ENCODE data around the gene CCNB1IP1.

The CCNB1IP1 gene

GRCh38 chr14:20332431-20332787 is 670 bp downstream of the CCNB1IP1 start:
- no peaks in the 10 kb centered on the region for H3K36me3 ChIP-seq (ENCODE audit: insufficient read depth, low read length)
- H3K4me1 ChIP-seq (ENCODE audit: insufficient read depth, low read length, poor library complexity, severe bottlenecking), result peaks cover 38% of the 10 kb centered on the region
- H3F3A ChIP-seq (ENCODE audit: low read depth), result peaks cover 15% of the 10 kb centered on the region; the same call in 1 of the 2 replicates
- peak overlapping the region; percentile 76 for H3K9ac ChIP-seq (ENCODE audit: low read depth, low read length, poor library complexity, severe bottlenecking)
- H3K4me2 ChIP-seq (ENCODE audit: low read depth, low read length, poor library complexity, severe bottlenecking), result peak overlapping the region; percentile 88
- peaks cover 37% of the 10 kb centered on the region for H4K20me1 ChIP-seq (ENCODE audit: insufficient read depth, low read length, poor library complexity, severe bottlenecking)
- no peaks in the 10 kb centered on the region for H3K27me3 ChIP-seq (ENCODE audit: insufficient read depth, low read length, poor library complexity, severe bottlenecking)
- no peaks in the 10 kb centered on the region for H3K9me3 ChIP-seq (ENCODE audit: insufficient read depth, low read depth, low read length)
- H3K4me3 ChIP-seq (ENCODE audit: low read length, poor library complexity, severe bottlenecking), result peak overlapping the region; percentile 87
- H2AFZ ChIP-seq (ENCODE audit: low read length), result peak overlapping the region; percentile 86; the same call in 1 of the 2 replicates
- peaks cover 54% of the 10 kb centered on the region for H3K79me2 ChIP-seq (ENCODE audit: insufficient read depth, low read length)
- H3K9me2 ChIP-seq (replicated peaks; ENCODE audit: low read depth, low read length), result no peaks in the 10 kb centered on the region
- TF ChIP-seq EZH2phosphoT487 (IDR thresholded peaks at IDR 0.05; ENCODE audit: borderline replicate concordance), result no peak
- TF ChIP-seq CTCF (conservative IDR thresholded peaks at IDR 0.05; ENCODE audit: low read length), result no peak

GRCh38 chr14:20331053-20331613 is 1.9 kb downstream of the CCNB1IP1 start:
- Histone ChIP-seq H3K79me2 (ENCODE audit: insufficient read depth, low read length) (peaks cover 65% of the 10 kb centered on the region), H4K20me1 (ENCODE audit: insufficient read depth, low read length, poor library complexity, severe bottlenecking) (peaks cover 42% of the 10 kb centered on the region), H3K9me3 (ENCODE audit: insufficient read depth, low read depth, low read length) (no peaks in the 10 kb centered on the region), H3K36me3 (ENCODE audit: insufficient read depth, low read length) (peaks cover 6% of the 10 kb centered on the region), H3F3A (ENCODE audit: low read depth) (peaks cover 15% of the 10 kb centered on the region; the same call in 1 of the 2 replicates), H3K4me2 (ENCODE audit: low read depth, low read length, poor library complexity, severe bottlenecking) (peak overlapping the region; percentile 88), H3K9me2 (replicated peaks; ENCODE audit: low read depth, low read length) (no peaks in the 10 kb centered on the region), H2AFZ (ENCODE audit: low read length) (no peak overlapping the region), H3K9ac (ENCODE audit: low read depth, low read length, poor library complexity, severe bottlenecking) (no peak overlapping the region), H3K27me3 (ENCODE audit: insufficient read depth, low read length, poor library complexity, severe bottlenecking) (no peaks in the 10 kb centered on the region), H3K4me3 (ENCODE audit: low read length, poor library complexity, severe bottlenecking) (peak overlapping the region; percentile 14), H3K4me1 (ENCODE audit: insufficient read depth, low read length, poor library complexity, severe bottlenecking) (peaks cover 43% of the 10 kb centered on the region)
- TF ChIP-seq EZH2phosphoT487 (IDR thresholded peaks at IDR 0.05; ENCODE audit: borderline replicate concordance) (no peak), CTCF (conservative IDR thresholded peaks at IDR 0.05; ENCODE audit: low read length) (no peak)

GRCh38 chr14:20329355-20329754 is 3.7 kb downstream of the CCNB1IP1 start:
- Histone ChIP-seq H3K36me3 (ENCODE audit: insufficient read depth, low read length) (peaks cover 18% of the 10 kb centered on the region), H3K4me2 (ENCODE audit: low read depth, low read length, poor library complexity, severe bottlenecking) (peak overlapping the region; percentile 88), H3K79me2 (ENCODE audit: insufficient read depth, low read length) (peaks cover 71% of the 10 kb centered on the region)

More at GRCh38 chr14:20329355-20329754, 3.7 kb downstream of the CCNB1IP1 start:
- TF ChIP-seq EZH2phosphoT487 (IDR thresholded peaks at IDR 0.05; ENCODE audit: borderline replicate concordance) (no peak), CTCF (conservative IDR thresholded peaks at IDR 0.05; ENCODE audit: low read length) (no peak)
- Histone ChIP-seq H3K9me2 (replicated peaks; ENCODE audit: low read depth, low read length) (no peaks in the 10 kb centered on the region), H3K9me3 (ENCODE audit: insufficient read depth, low read depth, low read length) (no peaks in the 10 kb centered on the region), H4K20me1 (ENCODE audit: insufficient read depth, low read length, poor library complexity, severe bottlenecking) (peaks cover 42% of the 10 kb centered on the region), H3F3A (ENCODE audit: low read depth) (peaks cover 15% of the 10 kb centered on the region; the same call in 1 of the 2 replicates), H3K4me3 (ENCODE audit: low read length, poor library complexity, severe bottlenecking) (peak overlapping the region; percentile 0), H3K27me3 (ENCODE audit: insufficient read depth, low read length, poor library complexity, severe bottlenecking) (no peaks in the 10 kb centered on the region), H3K4me1 (ENCODE audit: insufficient read depth, low read length, poor library complexity, severe bottlenecking) (peaks cover 43% of the 10 kb centered on the region), H2AFZ (ENCODE audit: low read length) (no peak overlapping the region), H3K9ac (ENCODE audit: low read depth, low read length, poor library complexity, severe bottlenecking) (peak overlapping the region; percentile 48)

All from Loucy (cell line).